Central memory CD8-positive, alpha-beta T cell (primary cell): ENCODE results near the gene COQ10A.

Experiments used
- ATAC-seq: fragments of 150-1000 bp; cut with Tn5 transposase; replicated peaks from 2 replicates; pipeline ENCODE4 v1.10.0; 2022; ENCODE audit warnings: mild to moderate bottlenecking, moderate FRiP score, moderate number of reproducible peaks; ENCODE audit not compliant: poor library complexity, severe bottlenecking; ENCODE audit errors: extremely low read depth
- DNase-seq, 2 donors: peaks; one replicate each; pipeline ENCODE4 v3.0.0; 2021; ENCODE audit warnings: low spot score in 2 of 2
- H3K27ac Mint-ChIP-seq: one replicate; pipeline ENCODE4 v1.8.0; 2022; ENCODE audit warnings: low read depth, mild to moderate bottlenecking, moderate library complexity, mixed read lengths
- H3K27me3 Mint-ChIP-seq: one replicate; pipeline ENCODE4 v1.8.0; 2022; ENCODE audit warnings: mixed read lengths
- H3K36me3 Mint-ChIP-seq: one replicate; pipeline ENCODE4 v1.8.0; 2022; ENCODE audit warnings: mild to moderate bottlenecking, moderate library complexity, mixed read lengths; ENCODE audit not compliant: insufficient read depth
- H3K4me1 Mint-ChIP-seq: one replicate; pipeline ENCODE4 v1.8.0; 2022; ENCODE audit warnings: mixed read lengths
- H3K4me3 Mint-ChIP-seq: one replicate; pipeline ENCODE4 v1.8.0; 2022; ENCODE audit warnings: mild to moderate bottlenecking, moderate library complexity, mixed read lengths
- H3K9me3 Mint-ChIP-seq: one replicate; pipeline ENCODE4 v1.8.0; 2022; ENCODE audit warnings: mixed read lengths

Gene COQ10A

DNA sequence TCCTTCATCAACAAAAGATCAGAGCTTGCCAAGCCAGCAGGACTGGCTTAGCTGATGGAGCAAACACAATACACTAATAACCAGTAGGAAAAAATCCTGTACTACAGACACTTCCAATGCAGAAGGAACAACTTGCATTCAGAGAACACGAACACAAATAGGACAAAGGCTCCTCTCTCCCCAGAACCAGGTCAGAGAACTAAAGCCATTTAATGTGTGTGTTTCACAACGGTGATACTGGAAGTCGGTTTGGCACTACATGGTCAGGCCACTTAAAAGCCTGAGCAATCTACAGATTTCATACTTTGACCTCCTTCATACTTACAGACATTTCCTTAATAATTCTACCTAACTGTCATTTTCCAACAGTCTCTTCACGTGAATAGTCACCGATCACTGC, 27.1 kb downstream of the COQ10A start:
- Mint-ChIP-seq H3K9me3 (no peaks in the 10 kb centered on the region), H3K27me3 (no peaks in the 10 kb centered on the region), H3K4me1 (peaks cover 33% of the 10 kb centered on the region), H3K4me3 (no peak overlapping the region), H3K36me3 (peaks cover 25% of the 10 kb centered on the region), H3K27ac (peak overlapping the region; percentile 44)
- DNase-seq (no peak), ATAC-seq (no peak)

DNA sequence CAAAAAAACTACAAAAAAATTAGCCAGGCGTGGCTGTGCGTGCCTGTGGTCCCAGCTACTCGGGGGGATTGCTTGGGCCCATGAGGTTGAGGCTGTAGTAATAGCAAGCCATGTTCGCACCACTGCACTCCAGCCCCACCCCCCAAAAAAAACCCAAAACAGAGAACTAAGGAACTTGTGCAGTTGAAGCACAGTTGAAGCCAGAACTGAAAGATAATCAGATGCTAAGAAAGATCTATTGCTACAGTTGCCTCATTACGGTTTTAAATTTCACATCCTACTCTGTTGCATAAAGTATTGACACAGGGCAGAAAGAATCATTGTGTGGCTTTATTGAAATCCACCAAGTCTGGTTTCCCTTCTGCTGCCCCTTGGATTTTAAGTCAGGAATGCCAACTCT, 29.6 kb downstream of the COQ10A start:
- Mint-ChIP-seq H3K4me1 (peaks cover 51% of the 10 kb centered on the region), H3K36me3 (peaks cover 28% of the 10 kb centered on the region), H3K4me3 (no peak overlapping the region), H3K27ac (no peak overlapping the region), H3K27me3 (no peaks in the 10 kb centered on the region), H3K9me3 (no peaks in the 10 kb centered on the region)
- DNase-seq: no peak
- no peak for ATAC-seq

DNA sequence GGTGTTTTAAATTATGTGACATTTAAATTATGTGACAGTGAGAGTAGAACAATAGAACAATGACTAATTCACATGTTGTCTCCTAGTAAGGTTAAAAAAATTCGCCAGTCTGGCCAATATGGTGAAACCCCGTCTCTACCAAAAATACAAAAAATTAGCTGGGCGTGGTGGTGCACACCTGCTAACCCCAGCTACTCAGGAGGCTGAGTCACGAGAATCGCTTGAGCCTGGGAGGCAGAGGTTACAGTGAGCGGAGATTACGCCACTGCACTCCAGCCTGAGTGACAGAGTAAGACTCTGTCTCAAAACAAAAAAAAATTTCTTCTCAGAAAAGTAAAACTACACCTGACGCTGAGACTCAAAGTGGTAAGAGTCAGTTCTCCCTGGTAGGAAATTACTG, 30.7 kb downstream of the COQ10A start:
- no peaks in the 10 kb centered on the region for H3K9me3 Mint-ChIP-seq
- DNase-seq (no peak), ATAC-seq (no peak)
- H3K27me3 Mint-ChIP-seq: no peaks in the 10 kb centered on the region
- peak overlapping the region; percentile 22 for H3K27ac Mint-ChIP-seq
- H3K36me3 Mint-ChIP-seq: peaks cover 26% of the 10 kb centered on the region
- peaks cover 56% of the 10 kb centered on the region for H3K4me1 Mint-ChIP-seq
- no peak overlapping the region for H3K4me3 Mint-ChIP-seq

DNA sequence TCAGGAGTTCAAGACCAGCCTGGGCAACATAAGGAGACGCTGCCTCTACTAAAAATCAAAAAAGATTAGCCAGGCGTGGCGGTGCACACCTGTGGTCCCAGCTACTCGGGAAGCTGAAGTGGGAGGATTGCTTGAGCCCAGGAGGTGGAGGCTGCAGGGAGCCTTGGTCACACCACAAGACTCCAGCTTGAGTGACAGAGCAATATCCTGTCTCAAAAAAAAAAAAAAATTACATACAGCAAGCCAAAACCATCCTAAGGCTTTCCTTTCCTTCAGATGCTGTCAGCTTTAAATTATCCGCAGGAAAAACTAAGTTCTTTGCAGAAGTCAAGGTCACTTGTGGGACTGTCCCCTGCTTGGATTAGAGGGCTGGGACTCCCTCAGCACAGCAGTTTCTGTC, 32.1 kb downstream of the COQ10A start:
- Mint-ChIP-seq H3K9me3 (no peaks in the 10 kb centered on the region), H3K36me3 (peaks cover 26% of the 10 kb centered on the region)
- DNase-seq: no peak

DNA sequence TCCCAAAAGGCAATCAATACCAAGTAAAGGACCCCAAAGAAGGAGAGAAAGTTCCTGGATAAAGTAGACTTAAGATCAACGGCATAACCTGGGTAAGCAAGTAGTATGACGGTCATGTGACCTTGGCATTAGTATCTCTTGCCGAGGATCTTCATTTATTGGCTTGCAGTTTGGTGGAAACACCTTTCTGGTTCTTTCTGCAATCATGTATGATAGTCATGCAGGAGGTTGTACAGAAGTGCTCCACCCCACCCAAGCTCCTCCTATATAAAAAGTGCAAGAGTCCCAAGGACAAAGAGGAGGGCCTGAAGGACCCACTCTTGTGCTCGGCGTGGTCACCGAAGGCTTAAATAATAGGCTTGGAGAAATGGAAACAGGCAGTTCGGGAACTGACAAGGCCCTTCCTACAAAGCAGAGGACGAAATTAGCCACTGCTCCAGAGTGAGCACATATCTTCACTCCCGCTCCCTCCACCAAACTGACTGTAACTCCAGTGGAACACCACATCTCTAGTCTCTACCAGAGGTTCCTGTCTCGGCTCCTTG, 32.6 kb downstream of the COQ10A start:
- peaks cover 51% of the 10 kb centered on the region for H3K4me1 Mint-ChIP-seq
- H3K9me3 Mint-ChIP-seq: no peaks in the 10 kb centered on the region
- peak overlapping the region; percentile 94 for H3K27ac Mint-ChIP-seq
- H3K36me3 Mint-ChIP-seq: peaks cover 22% of the 10 kb centered on the region
- DNase-seq (no peak), ATAC-seq (peak; percentile 11)
- H3K27me3 Mint-ChIP-seq: no peaks in the 10 kb centered on the region
- H3K4me3 Mint-ChIP-seq: peak overlapping the region; percentile 95

More for the DNA sequence above, 32.1 kb downstream of the COQ10A start:
- Mint-ChIP-seq H3K27me3 (no peaks in the 10 kb centered on the region), H3K4me1 (peaks cover 51% of the 10 kb centered on the region), H3K27ac (peak overlapping the region; percentile 94), H3K4me3 (peak overlapping the region; percentile 95)
- no peak for ATAC-seq

DNA sequence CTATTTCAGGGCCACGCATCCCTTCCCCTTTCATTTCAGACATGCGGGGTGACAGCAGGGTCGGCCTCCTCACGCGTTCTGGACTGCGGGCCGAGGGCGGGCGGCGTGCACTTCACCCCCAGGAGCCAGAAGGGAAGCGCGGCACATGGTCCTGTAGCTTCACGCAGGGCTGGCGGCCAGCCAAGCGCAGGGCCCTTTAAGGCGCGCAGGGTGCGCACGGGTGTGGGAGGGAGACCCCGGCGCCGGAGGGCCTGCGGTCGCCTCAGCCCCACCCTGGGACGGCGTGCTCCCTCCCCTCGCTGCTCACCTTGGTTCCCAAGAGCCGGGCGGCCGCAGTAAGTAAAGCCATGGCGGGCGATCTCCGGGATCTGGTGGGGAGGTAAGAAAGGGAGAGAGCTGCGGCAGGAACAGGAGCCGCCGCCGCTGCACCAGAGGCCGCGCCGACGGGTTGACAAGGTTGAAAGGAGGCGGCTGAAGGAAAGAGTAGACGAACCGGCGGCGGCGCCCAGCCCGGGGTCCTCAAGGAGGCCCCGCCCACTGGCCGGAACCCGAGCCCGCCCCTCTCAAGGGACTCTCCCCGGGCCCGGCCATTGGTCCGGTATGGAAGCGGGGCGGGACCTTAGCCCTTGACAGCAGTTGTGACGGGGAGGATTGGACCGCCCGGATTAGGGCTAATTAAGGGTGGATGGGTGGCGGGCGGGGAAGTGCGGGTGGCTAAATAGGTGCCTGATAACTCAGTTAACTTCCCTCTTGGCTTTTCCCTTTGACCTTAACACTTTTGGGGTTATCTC, 33.3 kb downstream of the COQ10A start, which contains the start of gene CS:
CS (minus strand) TSS at position 478 of the 791 bp plus-strand sequence; CDS start at position 349, 129 bp downstream.
- Mint-ChIP-seq H3K9me3 (no peaks in the 10 kb centered on the region), H3K4me1 (peaks cover 51% of the 10 kb centered on the region), H3K27me3 (no peaks in the 10 kb centered on the region), H3K27ac (peak within 1 kb of the TSS; percentile 94), H3K36me3 (peaks cover 18% of the 10 kb centered on the region), H3K4me3 (peak within 1 kb of the TSS; percentile 95)
- DNase-seq (peak; percentile 95 to 98), ATAC-seq (peak; percentile 96)

DNA sequence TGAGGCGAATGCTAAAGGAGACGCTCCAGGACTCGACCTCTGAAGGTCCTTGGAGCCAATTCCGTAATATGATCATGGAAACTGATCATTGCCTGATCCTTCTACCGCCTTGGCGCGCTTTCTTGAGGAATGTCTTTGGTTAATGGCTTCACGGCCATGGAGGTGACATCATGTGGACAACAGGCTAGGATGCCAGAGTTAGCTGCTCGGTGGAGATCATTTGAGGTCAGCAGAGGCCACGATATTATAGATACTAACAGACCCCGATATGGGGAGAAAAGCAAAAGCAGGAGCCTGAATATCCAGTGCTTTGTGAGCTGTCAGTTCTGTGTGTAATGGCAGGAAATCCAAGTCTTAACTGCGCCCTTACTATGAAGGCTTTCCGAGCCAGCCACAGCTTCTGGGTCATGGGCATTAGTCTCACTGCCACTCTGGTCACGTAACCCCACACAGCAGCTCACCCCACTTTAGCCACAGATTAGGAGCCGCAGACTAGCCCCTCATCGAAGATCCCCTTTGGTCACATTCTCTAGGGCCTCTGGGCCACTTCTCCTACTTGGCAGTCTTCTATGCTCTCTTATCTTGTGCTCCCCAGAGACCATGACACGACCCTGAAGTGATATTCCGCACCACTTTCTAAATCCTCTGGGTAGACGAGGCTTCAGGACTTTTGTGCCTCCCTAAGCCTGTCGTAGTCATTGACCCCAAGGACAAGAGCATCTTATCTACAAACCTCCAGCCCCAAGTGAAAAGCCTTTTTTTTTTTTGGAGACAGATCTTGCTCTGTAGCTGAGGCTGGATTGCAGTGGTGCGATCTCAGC, 34.1 kb downstream of the COQ10A start:
- peak overlapping the region; percentile 94 for H3K27ac Mint-ChIP-seq
- peaks cover 51% of the 10 kb centered on the region for H3K4me1 Mint-ChIP-seq
- no peaks in the 10 kb centered on the region for H3K9me3 Mint-ChIP-seq
- no peak for DNase-seq
- H3K27me3 Mint-ChIP-seq: no peaks in the 10 kb centered on the region
- H3K36me3 Mint-ChIP-seq: peaks cover 18% of the 10 kb centered on the region
- peak overlapping the region; percentile 95 for H3K4me3 Mint-ChIP-seq
- no peak for ATAC-seq

DNA sequence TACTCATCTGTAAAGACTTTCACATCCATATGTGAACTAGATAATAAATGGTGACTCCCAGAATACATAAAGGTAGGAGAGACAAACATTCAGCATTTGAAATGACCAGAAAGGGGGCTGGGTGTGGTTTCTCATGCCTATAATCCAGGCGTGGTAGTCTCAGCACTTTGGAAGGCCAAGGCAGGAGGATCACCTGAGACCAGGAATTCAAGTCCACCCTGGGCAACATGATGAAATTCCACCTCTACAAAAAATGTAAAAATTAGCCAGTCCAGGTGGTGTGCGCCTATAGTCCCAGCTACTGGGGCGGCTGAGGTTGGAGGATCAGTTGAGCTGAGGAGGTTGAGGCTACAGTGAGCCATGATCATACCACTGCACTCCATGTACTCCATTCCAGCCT, 37.5 kb downstream of the COQ10A start:
- no peak overlapping the region for H3K4me3 Mint-ChIP-seq
- H3K27me3 Mint-ChIP-seq: no peaks in the 10 kb centered on the region
- DNase-seq (no peak), ATAC-seq (no peak)
- peaks cover 27% of the 10 kb centered on the region for H3K4me1 Mint-ChIP-seq
- H3K27ac Mint-ChIP-seq: no peak overlapping the region
- peaks cover 16% of the 10 kb centered on the region for H3K36me3 Mint-ChIP-seq
- no peaks in the 10 kb centered on the region for H3K9me3 Mint-ChIP-seq

DNA sequence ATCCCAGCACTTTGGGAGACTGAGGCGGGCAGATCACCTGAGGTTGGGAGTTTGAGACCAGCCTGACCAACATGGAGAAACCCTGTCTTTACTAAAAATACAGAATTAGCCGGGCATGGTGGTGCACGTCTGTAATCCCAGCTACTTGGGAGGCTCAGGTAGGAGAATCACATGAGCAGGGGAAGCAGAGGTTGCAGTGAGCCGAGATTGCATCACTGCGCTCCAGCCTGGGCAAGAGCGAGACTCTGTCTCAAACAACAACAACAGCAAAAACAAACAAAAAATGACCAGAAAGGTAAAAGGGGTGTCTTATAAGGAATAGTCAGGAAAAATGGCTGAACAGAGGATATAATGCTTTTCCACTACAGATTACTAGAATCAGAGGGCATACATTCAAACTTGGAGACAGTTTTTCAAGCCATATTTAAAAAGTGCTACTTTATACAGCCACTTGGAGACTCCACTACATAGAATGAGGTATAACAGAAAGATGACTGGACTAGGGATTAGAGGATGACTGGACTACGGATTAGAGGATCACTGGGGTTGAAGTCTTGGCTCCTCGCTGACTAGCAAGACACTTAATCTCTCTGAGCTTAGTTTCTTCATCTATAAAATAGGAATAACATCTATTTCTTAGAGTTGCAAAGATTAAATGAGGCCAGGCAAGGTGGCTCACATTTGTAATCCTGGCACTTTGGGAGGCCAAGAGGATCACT, 38.3 kb downstream of the COQ10A start:
- Mint-ChIP-seq H3K27me3 (no peaks in the 10 kb centered on the region), H3K4me1 (peaks cover 21% of the 10 kb centered on the region), H3K9me3 (no peaks in the 10 kb centered on the region), H3K4me3 (no peak overlapping the region), H3K36me3 (peaks cover 20% of the 10 kb centered on the region), H3K27ac (no peak overlapping the region)
- DNase-seq (no peak), ATAC-seq (no peak)

DNA sequence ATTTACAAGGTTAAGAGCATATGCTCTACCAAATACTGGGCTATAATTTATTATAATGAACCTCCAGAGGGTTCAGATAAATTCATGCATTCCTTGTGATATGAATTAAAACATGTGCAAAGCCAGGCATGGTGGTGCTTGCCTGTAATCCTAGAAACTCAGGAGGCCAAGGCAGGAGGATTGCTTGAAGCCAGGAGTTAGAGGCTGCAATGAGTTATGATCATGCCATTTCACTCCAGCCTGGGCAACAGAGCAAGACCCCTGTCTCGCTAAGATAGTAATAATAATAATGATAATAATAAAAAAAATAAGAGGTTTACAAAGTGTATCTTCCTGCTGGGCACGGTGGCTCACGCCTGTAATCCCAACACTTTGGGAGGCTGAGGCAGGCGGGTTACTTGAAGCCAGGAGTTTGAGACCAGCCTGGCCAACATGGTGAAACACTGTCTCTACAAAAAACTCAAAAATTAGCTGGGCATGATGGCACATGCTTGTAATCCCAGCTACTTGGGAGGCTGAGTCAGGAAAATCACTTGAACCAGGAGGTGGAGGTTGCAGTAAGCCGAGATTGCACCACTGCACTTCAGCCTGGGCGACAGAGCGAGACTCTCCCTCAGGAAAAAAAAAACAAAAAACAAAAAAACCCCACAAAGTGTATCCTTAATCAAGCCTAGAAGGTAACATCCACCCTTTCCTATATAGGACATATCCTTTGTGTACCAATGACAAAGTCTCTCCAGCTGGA, 40.7 kb downstream of the COQ10A start:
- H3K4me1 Mint-ChIP-seq: peaks cover under 1% of the 10 kb centered on the region
- H3K4me3 Mint-ChIP-seq: no peak overlapping the region
- ATAC-seq (no peak), DNase-seq (no peak)
- H3K27me3 Mint-ChIP-seq: no peaks in the 10 kb centered on the region
- H3K36me3 Mint-ChIP-seq: peaks cover 26% of the 10 kb centered on the region
- H3K9me3 Mint-ChIP-seq: no peaks in the 10 kb centered on the region
- no peak overlapping the region for H3K27ac Mint-ChIP-seq

DNA sequence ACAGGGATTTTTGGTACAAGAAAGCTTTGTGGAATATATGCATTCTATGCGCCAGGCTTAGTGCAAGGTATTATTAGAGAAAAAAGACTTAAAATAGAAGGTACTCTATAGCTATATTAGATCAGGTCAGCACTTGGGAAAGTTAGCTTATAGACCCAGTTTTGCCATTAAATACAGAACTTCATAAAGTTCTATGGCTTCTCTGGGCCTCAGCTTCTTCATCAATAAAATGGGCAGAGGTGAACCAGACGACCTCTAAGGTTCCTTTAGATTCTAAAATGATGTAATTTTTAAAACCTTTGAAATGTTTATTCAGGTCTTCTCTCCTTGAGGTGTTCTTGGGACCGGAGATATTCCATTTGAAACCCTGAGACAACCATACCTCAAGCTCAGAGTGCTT, 42.0 kb downstream of the COQ10A start:
- ATAC-seq (no peak), DNase-seq (no peak)
- Mint-ChIP-seq H3K9me3 (no peaks in the 10 kb centered on the region), H3K36me3 (peaks cover 31% of the 10 kb centered on the region), H3K27me3 (no peaks in the 10 kb centered on the region), H3K4me1 (no peaks in the 10 kb centered on the region), H3K4me3 (no peak overlapping the region), H3K27ac (no peak overlapping the region)

DNA sequence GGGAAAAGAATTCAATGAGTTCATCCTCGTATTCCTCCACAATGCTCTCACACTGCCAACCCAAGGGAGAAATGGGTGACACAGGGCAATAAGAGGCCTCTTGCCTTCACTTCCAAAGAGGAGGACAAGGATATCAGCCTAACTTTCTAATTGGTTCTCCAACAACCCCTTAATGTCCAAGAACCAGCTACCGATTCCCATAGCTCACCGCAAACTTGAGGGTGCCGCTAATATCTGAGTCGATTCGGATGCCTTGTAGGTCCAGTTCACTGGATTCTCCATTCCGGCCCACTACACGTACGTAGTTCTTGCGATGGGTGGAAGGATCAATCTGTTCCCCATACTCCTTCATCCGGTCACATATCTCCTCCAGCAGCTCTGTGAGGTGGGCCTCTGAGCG, 44.3 kb downstream of the COQ10A start:
- Mint-ChIP-seq H3K27me3 (no peaks in the 10 kb centered on the region), H3K27ac (no peak overlapping the region), H3K9me3 (no peaks in the 10 kb centered on the region), H3K4me1 (peaks cover 13% of the 10 kb centered on the region), H3K36me3 (peaks cover 38% of the 10 kb centered on the region), H3K4me3 (no peak overlapping the region)
- no peak for ATAC-seq
- no peak for DNase-seq
